ENCODE data around the gene DCAF4.

DCAF4 gene

GRCh38 chr14:72906316-72906715 lies 19.9 kb upstream of the DCAF4 start:
- ChIA-PET CTCF (interaction anchor here (0.7 to 4.9 kb wide), 3 partner anchors 44 to 392 kb away, joined by 3 to 86 read pairs (median 3); no protein-coding TSS in a partner anchor), POLR2A (no interaction called here)
- DNase-seq (ENCODE audit: extremely low spot score) = no peak
- TF ChIP-seq BHLHE40 (IDR thresholded peaks at IDR 0.05; ENCODE audit: borderline replicate concordance) (no peak), PKNOX1 (IDR thresholded peaks at IDR 0.05) (no peak), SUZ12 (IDR thresholded peaks at IDR 0.05) (no peak), FOXA1 (IDR thresholded peaks at IDR 0.05) (no peak), ZNF384 (IDR thresholded peaks at IDR 0.05) (no peak), ARNT (IDR thresholded peaks at IDR 0.05) (no peak), SP1 (IDR thresholded peaks at IDR 0.05) (no peak), ELF4 (IDR thresholded peaks at IDR 0.05) (no peak), FOXM1 (IDR thresholded peaks at IDR 0.05; ENCODE audit: borderline replicate concordance) (no peak), NFRKB (IDR thresholded peaks at IDR 0.05) (no peak), L3MBTL2 (conservative IDR thresholded peaks at IDR 0.05) (no peak), CTBP1 (IDR thresholded peaks at IDR 0.05; ENCODE audit: borderline replicate concordance) (no peak), TARDBP (IDR thresholded peaks at IDR 0.05) (no peak)

- no peak for DNase-seq (ENCODE audit: extremely low spot score)
- ChIA-PET POLR2A (interaction anchor here (1.9 kb wide), 1 partner anchor 393 kb away, joined by 7 read pairs; no protein-coding TSS in a partner anchor), CTCF (no interaction called here)
- no peak for TF ChIP-seq FOXK2 (IDR thresholded peaks at IDR 0.05)
- TF ChIP-seq PKNOX1 (IDR thresholded peaks at IDR 0.05) = 0 out of 2 replicates have a peak, but pooled peaks have one; percentile 7
These were observed 19.4 kb upstream of the DCAF4 start for GRCh38 chr14:72906879-72907278.

- TF ChIP-seq CTBP1 (IDR thresholded peaks at IDR 0.05; ENCODE audit: borderline replicate concordance) = no peak
- TF ChIP-seq L3MBTL2 (conservative IDR thresholded peaks at IDR 0.05) = peak; percentile 52
- no peak for TF ChIP-seq ELF4 (IDR thresholded peaks at IDR 0.05)
- ChIA-PET POLR2A (interaction anchor here (1.9 kb wide), 1 partner anchor 394 kb away, joined by 7 read pairs; no protein-coding TSS in a partner anchor), CTCF (interaction anchor here (0.8 to 1.4 kb wide), 2 partner anchors 13 to 394 kb away, joined by 3 to 6 read pairs; no protein-coding TSS in a partner anchor)
- no peak for DNase-seq (ENCODE audit: extremely low spot score)
These were observed 18.4 kb upstream of the DCAF4 start for GRCh38 chr14:72907886-72908285.

GRCh38 chr14:72909163-72909562 lies 17.1 kb upstream of the DCAF4 start:
- ChIA-PET CTCF (interaction anchor here (0.6 to 1.6 kb wide), 5 partner anchors 10 to 568 kb away, joined by 3 to 8 read pairs (median 4); no protein-coding TSS in a partner anchor), POLR2A (interaction anchor here (0.9 kb wide), 1 partner anchor 31 kb away, joined by 4 read pairs; no protein-coding TSS in a partner anchor)
- DNase-seq (ENCODE audit: extremely low spot score) = no peak
- TF ChIP-seq ARNT (IDR thresholded peaks at IDR 0.05) = no peak
- no peak for TF ChIP-seq PKNOX1 (IDR thresholded peaks at IDR 0.05)
- no peak for TF ChIP-seq FOXM1 (IDR thresholded peaks at IDR 0.05; ENCODE audit: borderline replicate concordance)
- TF ChIP-seq L3MBTL2 (conservative IDR thresholded peaks at IDR 0.05) = no peak
- no peak for TF ChIP-seq FOXA1 (IDR thresholded peaks at IDR 0.05)
- TF ChIP-seq TARDBP (IDR thresholded peaks at IDR 0.05) = no peak
- TF ChIP-seq ELF4 (IDR thresholded peaks at IDR 0.05) = no peak
- TF ChIP-seq ZNF384 (IDR thresholded peaks at IDR 0.05) = no peak
- no peak for TF ChIP-seq HDGF (IDR thresholded peaks at IDR 0.05; ENCODE audit: borderline replicate concordance)
- no peak for TF ChIP-seq SUZ12 (IDR thresholded peaks at IDR 0.05)
- TF ChIP-seq NFRKB (IDR thresholded peaks at IDR 0.05) = no peak
- TF ChIP-seq CTBP1 (IDR thresholded peaks at IDR 0.05; ENCODE audit: borderline replicate concordance) = no peak
- no peak for TF ChIP-seq FOXK2 (IDR thresholded peaks at IDR 0.05)
- no peak for TF ChIP-seq BHLHE40 (IDR thresholded peaks at IDR 0.05; ENCODE audit: borderline replicate concordance)
- TF ChIP-seq SP1 (IDR thresholded peaks at IDR 0.05) = no peak
- no peak for TF ChIP-seq LEF1 (IDR thresholded peaks at IDR 0.05; ENCODE audit: borderline replicate concordance)

GRCh38 chr14:72913809-72914208 lies 12.5 kb upstream of the DCAF4 start:
- no peak for DNase-seq (ENCODE audit: extremely low spot score)
- TF ChIP-seq FOXM1 (IDR thresholded peaks at IDR 0.05; ENCODE audit: borderline replicate concordance) = no peak
- no peak for TF ChIP-seq BHLHE40 (IDR thresholded peaks at IDR 0.05; ENCODE audit: borderline replicate concordance)
- no peak for TF ChIP-seq ARNT (IDR thresholded peaks at IDR 0.05)
- TF ChIP-seq ZNF384 (IDR thresholded peaks at IDR 0.05) = no peak
- no peak for TF ChIP-seq NFRKB (IDR thresholded peaks at IDR 0.05)
- POLR2A ChIA-PET = no interaction called here
- CTCF ChIA-PET = interaction anchor here (0.5 kb wide), 1 partner anchor 50 kb away, joined by 3 read pairs; no protein-coding TSS in a partner anchor

- ChIA-PET CTCF (interaction anchor here (1.0 kb wide), 1 partner anchor 32 kb away, joined by 3 read pairs; no protein-coding TSS in a partner anchor), POLR2A (interaction anchor here (1.2 kb wide), 1 partner anchor 10 kb away, joined by 3 read pairs; the partner anchor contains the start of gene DCAF4)
- DNase-seq (ENCODE audit: extremely low spot score) = no peak
- TF ChIP-seq ZNF384 (IDR thresholded peaks at IDR 0.05) = no peak
- TF ChIP-seq BHLHE40 (IDR thresholded peaks at IDR 0.05; ENCODE audit: borderline replicate concordance) = no peak
- TF ChIP-seq L3MBTL2 (conservative IDR thresholded peaks at IDR 0.05) = no peak
- no peak for TF ChIP-seq SP1 (IDR thresholded peaks at IDR 0.05)
- no peak for TF ChIP-seq FOXK2 (IDR thresholded peaks at IDR 0.05)
- no peak for TF ChIP-seq LEF1 (IDR thresholded peaks at IDR 0.05; ENCODE audit: borderline replicate concordance)
- TF ChIP-seq HDGF (IDR thresholded peaks at IDR 0.05; ENCODE audit: borderline replicate concordance) = no peak
- TF ChIP-seq NFRKB (IDR thresholded peaks at IDR 0.05) = no peak
- no peak for TF ChIP-seq CTBP1 (IDR thresholded peaks at IDR 0.05; ENCODE audit: borderline replicate concordance)
- no peak for TF ChIP-seq FOXA1 (IDR thresholded peaks at IDR 0.05)
- no peak for TF ChIP-seq PKNOX1 (IDR thresholded peaks at IDR 0.05)
- TF ChIP-seq FOXM1 (IDR thresholded peaks at IDR 0.05; ENCODE audit: borderline replicate concordance) = no peak
- no peak for TF ChIP-seq ELF4 (IDR thresholded peaks at IDR 0.05)
- no peak for TF ChIP-seq ARNT (IDR thresholded peaks at IDR 0.05)
- no peak for TF ChIP-seq TARDBP (IDR thresholded peaks at IDR 0.05)
- no peak for TF ChIP-seq SUZ12 (IDR thresholded peaks at IDR 0.05)
These were observed 10.1 kb upstream of the DCAF4 start for GRCh38 chr14:72916174-72916573.
